Activated CD4-positive, alpha-beta T cell treated with anti-CD3 and anti-CD28 coated beads for 4 hours (primary cell): ENCODE measurements around the gene SYT7.
"Not testable (repeated sequence)": the region's sequence is repeated elsewhere in the genome, so short reads cannot be mapped to it uniquely, and the experiment has no call there.

ENCODE experiments used
- DNase-seq, 2 donors: peaks; one replicate each; pipeline ENCODE4 v3.0.0-alpha.2; 2020

The SYT7 gene

GRCh38 chr11:61475433-61475832, 105.4 kb downstream of the SYT7 start:
- no peak for DNase-seq

GRCh38 chr11:61474013-61474643, 106.7 kb downstream of the SYT7 start:
- no peak for DNase-seq

GRCh38 chr11:61473370-61474012, 107.4 kb downstream of the SYT7 start:
- DNase-seq: no peak

- DNase-seq: no peak
These were observed 108.0 kb downstream of the SYT7 start for GRCh38 chr11:61472868-61473267.

- no peak for DNase-seq
These were observed 108.6 kb downstream of the SYT7 start for GRCh38 chr11:61472282-61472681.

- DNase-seq: no peak
These were observed 112.9 kb downstream of the SYT7 start for GRCh38 chr11:61468002-61468401.

- DNase-seq: not testable (repeated sequence)
These were observed 113.3 kb downstream of the SYT7 start for GRCh38 chr11:61467602-61468001.
